MM.1S (cell line): ENCODE data around the gene TUT1.
A peak's percentile ranks its signal among the peaks of the same experiment; 100 is the strongest.

ENCODE experiments used
- EZH2 ChIP-seq: fragments of 300-600 bp; sonication (generic); optimal IDR thresholded peaks from 2 replicates; pipeline ENCODE3; 2017; ENCODE audit warnings: low read depth, mild to moderate bottlenecking, antibody characterized with exemption, low read length, mixed read lengths
- TF ChIP-seq, protein P1 (sequence below): fragments of 300-600 bp; sonication (generic); IDR thresholded peaks from 2 replicates; pipeline ENCODE4 v1.5.1; 2016; ENCODE audit warnings: antibody characterized with exemption, low read length, mixed read lengths

DNA sequence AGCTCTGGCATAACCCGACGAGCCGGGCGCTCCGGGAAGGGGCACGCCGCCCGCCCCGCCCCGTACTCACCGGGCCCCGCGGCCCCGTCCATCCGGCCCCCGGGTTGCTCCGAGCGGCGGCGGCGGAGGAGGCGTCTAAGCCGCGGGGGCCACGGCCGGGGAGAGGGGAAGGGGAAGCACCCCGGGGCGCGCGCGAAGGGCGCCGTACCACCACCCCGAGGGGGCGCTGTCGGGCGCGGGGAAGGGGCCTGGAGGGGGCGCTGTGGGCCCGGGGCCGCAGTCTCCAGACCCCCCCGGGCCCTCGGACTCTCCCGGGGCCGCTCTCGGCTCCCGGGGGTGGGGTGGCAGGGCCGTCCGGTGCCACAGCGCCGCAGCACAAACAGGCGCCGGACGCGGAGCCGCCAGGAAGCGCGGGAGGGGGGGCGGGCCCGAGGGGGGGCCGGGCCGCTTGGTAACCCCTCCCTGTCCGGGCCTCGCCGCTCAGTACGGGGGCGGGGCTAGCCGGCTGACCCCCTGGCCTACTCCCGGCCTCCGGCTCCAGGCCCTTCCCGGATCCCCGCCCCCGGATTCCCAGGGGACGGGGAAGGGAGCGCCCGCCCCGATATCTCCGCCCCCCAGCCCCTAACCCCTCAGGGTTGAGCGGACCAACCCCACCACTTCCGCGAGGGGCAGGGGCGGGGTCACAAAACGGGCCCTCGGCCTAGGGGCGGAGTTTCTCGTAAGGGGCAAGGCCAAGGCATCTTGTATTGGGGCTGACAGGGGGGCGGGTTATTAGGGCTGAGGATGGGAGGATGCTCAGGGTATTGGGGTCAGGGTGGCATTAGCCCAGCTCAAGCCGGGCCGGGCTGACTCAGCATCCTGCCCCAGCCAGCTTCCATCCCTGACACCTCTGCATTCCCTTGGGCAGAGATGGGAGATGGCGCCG is 21.3 kb upstream of the TUT1 start, which contains the start of the genes EML3 and ROM1:
- TF ChIP-seq, protein P1, sequence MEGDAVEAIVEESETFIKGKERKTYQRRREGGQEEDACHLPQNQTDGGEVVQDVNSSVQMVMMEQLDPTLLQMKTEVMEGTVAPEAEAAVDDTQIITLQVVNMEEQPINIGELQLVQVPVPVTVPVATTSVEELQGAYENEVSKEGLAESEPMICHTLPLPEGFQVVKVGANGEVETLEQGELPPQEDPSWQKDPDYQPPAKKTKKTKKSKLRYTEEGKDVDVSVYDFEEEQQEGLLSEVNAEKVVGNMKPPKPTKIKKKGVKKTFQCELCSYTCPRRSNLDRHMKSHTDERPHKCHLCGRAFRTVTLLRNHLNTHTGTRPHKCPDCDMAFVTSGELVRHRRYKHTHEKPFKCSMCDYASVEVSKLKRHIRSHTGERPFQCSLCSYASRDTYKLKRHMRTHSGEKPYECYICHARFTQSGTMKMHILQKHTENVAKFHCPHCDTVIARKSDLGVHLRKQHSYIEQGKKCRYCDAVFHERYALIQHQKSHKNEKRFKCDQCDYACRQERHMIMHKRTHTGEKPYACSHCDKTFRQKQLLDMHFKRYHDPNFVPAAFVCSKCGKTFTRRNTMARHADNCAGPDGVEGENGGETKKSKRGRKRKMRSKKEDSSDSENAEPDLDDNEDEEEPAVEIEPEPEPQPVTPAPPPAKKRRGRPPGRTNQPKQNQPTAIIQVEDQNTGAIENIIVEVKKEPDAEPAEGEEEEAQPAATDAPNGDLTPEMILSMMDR = peak; percentile 89
- TF ChIP-seq EZH2 = no peak
